Stimulated activated CD4-positive, alpha-beta T cell treated with anti-CD3 and anti-CD28 coated beads, Interleukin-2, amount 100 ng/mL, for 4 hours (primary cell): Measurements from ENCODE around the gene EEF1E1.

Source experiments
- DNase-seq: peaks from one replicate; pipeline ENCODE4 v3.0.0-alpha.2; 2020; ENCODE audit warnings: low read depth

EEF1E1 gene

GRCh38 chr6:8087870-8088754 lies 14.2 kb downstream of the EEF1E1 start:
- DNase-seq, result no peak

GRCh38 chr6:8086755-8087306 lies 15.5 kb downstream of the EEF1E1 start:
- DNase-seq, result no peak

GRCh38 chr6:8085053-8085511 lies 17.3 kb downstream of the EEF1E1 start:
- no peak for DNase-seq

GRCh38 chr6:8084586-8084985 lies 17.8 kb downstream of the EEF1E1 start:
- DNase-seq, result no peak

- DNase-seq, result no peak
These were observed 19.1 kb downstream of the EEF1E1 start for GRCh38 chr6:8082954-8083858.

GRCh38 chr6:8082572-8082953 lies 19.8 kb downstream of the EEF1E1 start:
- DNase-seq, result no peak

- DNase-seq, result no peak
These were observed 21.8 kb downstream of the EEF1E1 start for GRCh38 chr6:8080362-8081151.

GRCh38 chr6:8079126-8079525 lies 23.2 kb downstream of the EEF1E1 start:
- no peak for DNase-seq

- no peak for DNase-seq
These were observed 24.4 kb downstream of the EEF1E1 start for GRCh38 chr6:8077991-8078390.

- DNase-seq, result no peak
These were observed 26.6 kb downstream of the EEF1E1 start for GRCh38 chr6:8075704-8076103.

- DNase-seq, result no peak
These were observed 27.2 kb downstream of the EEF1E1 start for GRCh38 chr6:8075185-8075584.

GRCh38 chr6:8074213-8074612 lies 28.1 kb downstream of the EEF1E1 start:
- no peak for DNase-seq

- DNase-seq, result no peak
These were observed 28.6 kb downstream of the EEF1E1 start for GRCh38 chr6:8073758-8074157.

- no peak for DNase-seq
These were observed 31.6 kb downstream of the EEF1E1 start for GRCh38 chr6:8070718-8071117.

GRCh38 chr6:8069631-8070284 lies 32.6 kb downstream of the EEF1E1 start:
- DNase-seq, result no peak

GRCh38 chr6:8069151-8069550 lies 33.2 kb downstream of the EEF1E1 start:
- DNase-seq, result no peak

- DNase-seq, result no peak
These were observed 36.2 kb downstream of the EEF1E1 start for GRCh38 chr6:8066108-8066507.

GRCh38 chr6:8065519-8065911 lies 36.8 kb downstream of the EEF1E1 start:
- DNase-seq, result no peak

GRCh38 chr6:8064638-8065518 lies 37.5 kb downstream of the EEF1E1 start:
- DNase-seq, result no peak
